NCI-H526 treated with DMSO at 0.1 percent for 48 hours (cell line): ENCODE measurements around the gene NPHP4.

Experiments used
- DNase-seq: peaks from one replicate; lab custom pipeline; 2025; lab: John Stamatoyannopoulos, UW

Gene NPHP4

GRCh38 chr1:5876094-5876650 is 116.1 kb downstream of the NPHP4 start:
- no peak for DNase-seq

GRCh38 chr1:5875345-5875910 is 116.8 kb downstream of the NPHP4 start:
- DNase-seq = no peak

GRCh38 chr1:5874416-5875110 is 117.7 kb downstream of the NPHP4 start:
- no peak for DNase-seq

- no peak for DNase-seq
Observed at GRCh38 chr1:5873556-5873955, 118.7 kb downstream of the NPHP4 start.

- no peak for DNase-seq
Observed at GRCh38 chr1:5872886-5873285, 119.3 kb downstream of the NPHP4 start.

GRCh38 chr1:5868931-5869500 is 123.2 kb downstream of the NPHP4 start:
- no peak for DNase-seq

- no peak for DNase-seq
Observed at GRCh38 chr1:5865774-5866173, 126.5 kb downstream of the NPHP4 start.

- no peak for DNase-seq
Observed at GRCh38 chr1:5865056-5865455, 127.2 kb downstream of the NPHP4 start.

GRCh38 chr1:5864256-5864655 is 128.0 kb downstream of the NPHP4 start:
- no peak for DNase-seq

- no peak for DNase-seq
Observed at GRCh38 chr1:5863238-5863637, 129.0 kb downstream of the NPHP4 start.

GRCh38 chr1:5861871-5862825 is 130.1 kb downstream of the NPHP4 start:
- no peak for DNase-seq

- DNase-seq = no peak
Observed at GRCh38 chr1:5860277-5860676, 131.9 kb downstream of the NPHP4 start.

GRCh38 chr1:5859766-5860165 is 132.5 kb downstream of the NPHP4 start:
- no peak for DNase-seq

GRCh38 chr1:5858844-5859407 is 133.3 kb downstream of the NPHP4 start:
- no peak for DNase-seq

GRCh38 chr1:5858246-5858645 is 134.0 kb downstream of the NPHP4 start:
- no peak for DNase-seq

GRCh38 chr1:5857508-5858090 is 134.6 kb downstream of the NPHP4 start:
- no peak for DNase-seq

GRCh38 chr1:5857011-5857410 is 135.2 kb downstream of the NPHP4 start:
- no peak for DNase-seq

- DNase-seq = no peak
Observed at GRCh38 chr1:5856246-5856815, 135.9 kb downstream of the NPHP4 start.

GRCh38 chr1:5855196-5855897 is 136.9 kb downstream of the NPHP4 start:
- no peak for DNase-seq

GRCh38 chr1:5854754-5855153 is 137.5 kb downstream of the NPHP4 start:
- DNase-seq = no peak
